NCI-H1092 treated with DMSO at 0.1 percent for 48 hours (cell line): Measurements from ENCODE around the gene ZNF790.
A peak's percentile ranks its signal among the peaks of the same experiment; 100 is the strongest.

ENCODE experiments used
- DNase-seq: peaks from one replicate; lab custom pipeline; 2025; lab: John Stamatoyannopoulos, UW

ZNF790 gene

GRCh38 chr19:36772311-36773222 is 65.6 kb downstream of the ZNF790 start, which contains the start of gene ZNF850:
Gene ZNF850, minus strand, starts transcription at chr19:36772807. Its CDS starts 10,201 bp downstream, at chr19:36762606.
- DNase-seq: peak; percentile 88

- DNase-seq: peak; percentile 40
These were observed 66.6 kb downstream of the ZNF790 start for GRCh38 chr19:36771261-36772231.
